K562 treated with DMSO at 1 percent for 4 hours (cell line): ENCODE results near the gene RELL1. TPM values are rescaled to one million over a fixed set of nuclear protein-coding genes. Genes with fewer than 3 reads are reported as not detected.

Source experiments
- total RNA-seq: library from RNA; unstranded; fragments of 300-600 nt; gene quantifications from 2 replicates; pipeline ENCODE4 v1.2.3, GENCODE V29; 2022; ENCODE audit not compliant: insufficient read depth

RELL1 gene
- total RNA-seq, result 0.53 TPM in 1 of 2 replicates, not detected in the other

DNA sequence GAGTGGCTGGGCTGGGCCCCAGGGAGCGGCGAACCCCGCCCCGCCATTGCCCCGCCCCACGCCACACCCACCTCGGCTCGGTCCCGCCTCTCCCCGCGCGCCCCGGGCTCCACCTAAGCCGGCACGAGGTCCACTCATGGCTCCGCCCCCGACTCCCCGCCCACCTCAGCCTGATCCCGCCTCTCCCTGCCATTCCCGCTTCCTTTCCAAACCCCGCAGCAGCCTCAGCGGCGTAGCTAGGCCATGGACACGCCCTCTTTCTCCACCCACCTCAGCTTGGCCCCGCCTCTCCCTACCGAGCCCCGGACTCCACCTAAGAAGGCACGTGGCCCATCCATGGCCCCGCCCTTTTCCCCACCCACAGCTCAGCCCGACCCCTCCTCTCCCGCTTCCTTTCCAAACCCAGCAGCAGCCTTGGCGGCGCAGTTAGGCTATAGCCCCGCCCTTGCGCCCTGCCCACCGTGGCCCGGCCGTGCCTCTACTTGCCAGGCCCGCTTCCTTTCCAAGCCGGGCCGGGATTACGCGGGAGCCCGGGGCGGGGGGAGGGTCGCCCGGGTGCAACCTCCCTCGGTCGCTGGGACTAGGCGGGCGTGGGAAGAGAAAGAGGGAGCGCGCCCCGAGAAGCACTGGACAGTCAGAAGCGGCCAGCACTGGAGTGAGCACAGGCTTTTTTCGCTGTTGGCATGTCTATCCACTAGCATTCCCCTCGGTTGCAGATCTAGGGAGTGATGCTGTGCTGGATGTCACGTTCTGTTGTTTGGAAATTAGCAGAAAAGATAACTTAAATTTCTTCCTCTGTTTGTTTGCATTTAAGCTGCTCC, at the start of gene RELL1:
RELL1 (minus strand) TSS at position 4 of the 821 bp plus-strand sequence. CDS start 89 bp downstream, outside the sequence.

Other genes starting within 250 kb of the RELL1 start
- gene PGM2, start 140.3 kb upstream of the RELL1 start, total RNA-seq, result 9.5 and 13.8 TPM in 2 replicates
- 4.3 and 5.1 TPM in 2 replicates for gene TBC1D1, start 204.7 kb upstream of the RELL1 start, total RNA-seq